H1 (cell line): ENCODE results near the gene TSR1. TPM values are rescaled to one million over a fixed set of nuclear protein-coding genes. Genes with fewer than 3 reads are reported as not detected.

Experiments used
- CHD7 ChIP-seq: fragments of 300-600 bp; sonication (generic); IDR thresholded peaks from 2 replicates; pipeline ENCODE4 v1.7.1; 2012; ENCODE audit warnings: low read length, moderate library complexity, mild to moderate bottlenecking, inconsistent platforms; ENCODE audit not compliant: insufficient replicate concordance
- CREB1 ChIP-seq: IDR thresholded peaks from 2 replicates; pipeline ENCODE4 v1.6.1; 2012; ENCODE audit warnings: inconsistent platforms
- EGR1 ChIP-seq: IDR thresholded peaks from 2 replicates; pipeline ENCODE4 v1.6.1; 2011; ENCODE audit warnings: low read depth, low read length, borderline replicate concordance
- JUND ChIP-seq: IDR thresholded peaks from 2 replicates; pipeline ENCODE4 v1.6.1; 2011; ENCODE audit warnings: mild to moderate bottlenecking, improper control_type of control experiment, low read length
- KDM4A ChIP-seq: IDR thresholded peaks from one replicate; pipeline ENCODE4 v1.7.1; 2012; ENCODE audit warnings: low read depth, mild to moderate bottlenecking, moderate library complexity, low read length, inconsistent platforms; ENCODE audit not compliant: severe bottlenecking
- POLR2A ChIP-seq, 2 experiments: IDR thresholded peaks; 1 replicate in 1 of 2; 2 replicates in 1 of 2; pipeline ENCODE4 v1.6.1; 2011; ENCODE audit warnings: low read depth in 2 of 2, low read length in 2 of 2, mild to moderate bottlenecking in 2 of 2; ENCODE audit errors: control extremely low read depth in 1 of 2
- SP1 ChIP-seq: IDR thresholded peaks from 2 replicates; pipeline ENCODE4 v1.6.1; 2011; ENCODE audit warnings: low read depth, low read length
- SRF ChIP-seq: IDR thresholded peaks from 2 replicates; pipeline ENCODE4 v1.6.1; 2011; ENCODE audit warnings: mild to moderate bottlenecking, low read depth, low read length, moderate library complexity
- TCF12 ChIP-seq: IDR thresholded peaks from 2 replicates; pipeline ENCODE4 v1.6.1; 2011; ENCODE audit warnings: low read depth, mild to moderate bottlenecking, low read length
- YY1 ChIP-seq: IDR thresholded peaks from 2 replicates; pipeline ENCODE4 v1.6.1; 2011; ENCODE audit warnings: low read depth, mild to moderate bottlenecking, low read length
- polyA plus RNA-seq, 7 experiments: library from polyadenylated mRNA; depleted of rRNA in 3 of 7; stranded (reverse) in 5 of 7; unstranded in 2 of 7; fragments of >200 nt in 5 of 7; fragments of 200-250 nt in 2 of 7; gene quantifications; 1 replicate in 5 of 7; 2 replicates in 1 of 7; 4 replicates in 1 of 7; pipeline versions ENCODE4 v1.2.1 to v1.2.3, GENCODE V29; 2011 to 2013; ENCODE audit warnings: missing spikeins in 2 of 7, mixed read lengths in 2 of 7
- total RNA-seq: library from RNA; stranded (reverse); fragmentation: NEBNext Ultra II Directional; extraction: Animal tissue kit (Norgen Biotek cat#: 25700); gene quantifications from 2 replicates; pipeline ENCODE4 v1.2.1, GENCODE V29; 2021

The TSR1 gene
- total and polyA plus RNA-seq, 2 of the 8 experiments (the other 6 are each of a cell fraction or from before 2014, with no cell fraction given), result 14.5 to 69.7 TPM

- TF ChIP-seq CHD7 (no peak), TCF12 (no peak), KDM4A (no peak), JUND (no peak), SP1 (no peak), POLR2A (IDR thresholded peaks at IDR 0.05; ENCODE audit: control extremely low read depth in 1 of 2, low read depth in 2 of 2, low read length in 2 of 2) (no peak), EGR1 (no peak), CREB1 (no peak), YY1 (no peak), SRF (no peak)
Measured at GRCh38 chr17:2319051-2319450, 17.2 kb downstream of the TSR1 start (continued).
